NOMO-1 (cell line): ENCODE measurements around the gene RIMS3.
"Not testable (repeated sequence)": the region's sequence is repeated elsewhere in the genome, so short reads cannot be mapped to it uniquely, and the experiment has no call there.

Source experiments
- DNase-seq, 2 experiments: peaks; one replicate each; lab custom pipeline; 2025; ENCODE audit not compliant: unreplicated experiment in 2 of 2; lab: John Stamatoyannopoulos, UW

RIMS3 gene

DNA sequence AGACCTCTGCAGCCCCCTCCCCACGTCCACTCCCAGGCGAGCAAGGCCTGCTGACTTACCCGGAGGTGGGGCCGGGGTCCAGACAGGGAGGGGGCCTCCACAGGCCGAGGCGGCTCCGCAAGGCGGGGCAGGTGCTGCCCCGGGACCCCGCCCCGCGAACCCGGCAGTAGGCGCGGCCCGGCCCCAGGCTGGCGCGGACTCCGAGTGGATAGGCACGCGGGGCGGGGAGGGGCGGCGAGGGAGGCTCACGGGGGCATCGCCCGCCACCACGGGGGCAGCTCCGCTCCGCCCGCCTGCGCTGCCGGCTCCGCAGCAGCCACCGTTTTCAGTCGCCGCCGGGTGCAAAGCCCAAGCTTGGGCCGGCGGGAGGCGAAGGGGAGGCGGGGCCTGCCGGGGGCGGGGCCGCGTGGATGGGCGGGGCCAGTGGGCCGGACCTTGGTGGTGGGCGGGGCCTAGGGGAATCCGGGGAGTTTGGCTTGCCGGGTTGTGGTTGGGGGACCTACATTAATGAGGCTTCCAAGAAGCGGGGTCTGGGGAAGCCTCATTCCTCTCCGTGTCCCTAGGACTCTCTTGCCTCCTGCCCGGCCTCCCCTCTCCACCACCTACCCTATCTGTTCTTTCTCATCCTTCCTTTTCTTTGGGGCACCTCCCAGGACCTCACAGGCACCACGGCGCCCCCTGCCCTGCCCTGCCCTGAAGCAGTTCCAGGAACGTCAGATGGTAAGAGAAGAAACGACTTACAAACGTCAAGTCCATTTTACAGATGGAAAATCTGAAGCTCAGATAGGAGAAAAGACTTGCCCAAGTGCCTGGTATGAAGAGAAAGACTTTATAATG, at the start of gene RIMS3:
RIMS3 (minus strand) TSS at position 348 of the 837 bp plus-strand sequence. CDS start 23,757 bp downstream, outside the sequence.
- peak; percentile 47 to 60 for DNase-seq

DNA sequence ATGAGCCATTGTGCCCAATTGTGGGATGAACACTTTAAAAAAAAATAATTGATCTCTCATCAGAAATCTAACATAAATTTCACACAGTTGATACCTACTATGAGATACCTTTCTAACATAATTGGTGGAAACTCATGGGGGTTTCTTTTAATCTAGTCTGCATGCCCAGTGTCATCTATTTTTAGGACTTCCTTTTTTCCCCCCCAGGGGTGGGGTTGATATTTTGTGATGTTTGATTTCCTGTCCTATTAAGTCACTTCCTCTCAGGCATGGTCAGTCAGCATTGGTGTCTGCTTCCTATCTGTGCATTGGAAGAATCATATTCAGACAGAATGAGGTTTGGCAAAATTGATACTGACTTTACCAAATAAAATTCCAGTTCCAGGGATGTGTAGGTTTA, 47.5 kb upstream of the RIMS3 start:
- peak; percentile 73 to 89 for DNase-seq

DNA sequence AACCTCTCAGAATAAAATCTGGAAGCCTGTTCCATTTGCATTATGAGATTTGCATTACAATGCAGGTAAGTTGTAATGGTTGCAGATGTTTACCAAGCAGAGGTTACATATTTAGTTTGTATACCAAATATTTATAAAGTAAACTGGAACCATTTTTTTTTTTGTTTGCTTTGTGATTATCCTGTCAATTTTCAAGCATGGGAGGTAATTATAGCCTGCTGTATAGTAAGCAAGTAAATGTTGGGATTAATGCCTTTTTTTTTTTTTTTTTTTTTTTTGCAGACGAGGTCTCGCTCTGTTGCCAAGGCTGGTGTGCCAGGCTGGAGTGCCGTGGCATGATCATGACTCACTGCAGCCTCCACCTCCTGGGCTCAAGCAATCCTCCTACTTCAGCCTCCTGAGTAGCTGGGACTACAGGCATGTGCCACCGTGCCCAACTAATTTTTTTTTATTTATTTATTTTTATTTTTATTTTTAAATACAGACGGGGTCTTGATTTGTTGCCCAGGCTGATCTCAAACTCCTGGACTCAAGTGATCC, 47.0 kb upstream of the RIMS3 start:
- no peak for DNase-seq

GRCh38 chr1:40711465-40712404, 46.3 kb upstream of the RIMS3 start:
- peak in 1 of 2 experiments; percentile 10 for DNase-seq

GRCh38 chr1:40710581-40711315, 45.3 kb upstream of the RIMS3 start:
- no peak for DNase-seq

DNA sequence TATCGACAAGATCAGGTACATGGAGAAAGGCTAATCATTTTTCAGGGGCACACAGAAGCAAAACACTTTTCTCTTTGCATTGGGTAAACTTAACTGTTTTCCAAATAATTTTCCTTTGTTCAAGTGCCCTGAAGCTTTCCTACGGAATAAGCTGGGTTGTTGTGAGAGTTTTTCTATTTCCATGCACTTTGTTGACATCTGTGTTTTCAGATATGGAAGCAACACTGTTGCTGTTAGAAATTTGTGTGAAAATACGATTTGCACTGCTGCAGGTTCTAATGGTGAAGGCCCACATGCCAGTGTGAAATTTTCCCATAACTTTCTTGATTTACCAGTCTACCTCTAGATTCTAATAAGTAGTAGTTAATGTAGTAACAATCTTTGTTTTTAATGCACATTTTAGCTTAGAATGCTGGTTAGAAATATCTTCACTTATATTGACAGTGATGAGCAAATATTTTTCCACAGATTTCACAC, 44.4 kb upstream of the RIMS3 start:
- no peak for DNase-seq

- peak; percentile 86 to 97 for DNase-seq
These were observed 43.8 kb upstream of the RIMS3 start for GRCh38 chr1:40709100-40709801.

DNA sequence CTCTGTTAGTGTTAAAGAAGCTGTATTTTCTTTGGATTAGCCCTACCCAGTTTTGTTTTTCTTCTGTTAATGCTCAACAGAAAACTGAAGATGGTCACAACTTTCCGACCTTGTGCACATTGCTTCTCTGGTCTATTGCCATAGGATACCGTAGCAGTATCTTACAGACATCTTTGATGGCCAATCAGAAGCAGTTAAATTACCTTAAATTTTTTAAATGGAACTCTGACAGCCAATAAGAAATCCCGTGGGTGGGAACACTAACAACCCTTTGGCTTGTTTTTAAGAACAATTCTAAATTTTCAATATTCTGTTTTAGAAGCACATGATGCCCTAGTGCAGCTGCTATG, 43.2 kb upstream of the RIMS3 start:
- DNase-seq, result peak; percentile 60 to 85

- DNase-seq, result no peak
These were observed 41.1 kb upstream of the RIMS3 start for GRCh38 chr1:40706626-40707025.

- no peak for DNase-seq
These were observed 39.6 kb upstream of the RIMS3 start for GRCh38 chr1:40704817-40705733.

- peak in 1 of 2 experiments; percentile 11 for DNase-seq
These were observed 37.8 kb upstream of the RIMS3 start for GRCh38 chr1:40703316-40703715.

DNA sequence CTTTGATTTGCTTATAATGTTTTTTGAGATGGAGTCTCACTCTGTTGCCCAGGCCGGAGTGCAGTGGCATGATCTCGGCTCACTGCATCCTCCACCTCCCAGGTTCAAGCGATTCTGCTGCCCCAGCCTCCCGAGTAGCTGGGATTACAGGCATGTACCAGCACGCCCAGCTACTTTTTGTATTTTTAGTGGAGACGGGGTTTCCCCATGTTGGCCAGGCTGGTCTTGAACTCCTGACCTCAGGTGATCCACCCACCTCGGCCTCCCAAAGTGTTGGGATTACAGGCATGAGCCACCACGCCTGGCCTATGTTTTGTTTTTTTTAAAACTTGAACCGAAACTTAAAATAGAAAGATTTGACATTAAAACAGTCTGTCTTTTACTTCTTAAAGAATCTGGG, 37.3 kb upstream of the RIMS3 start:
- not testable (repeated sequence) for DNase-seq

- DNase-seq, result no peak
These were observed 36.2 kb upstream of the RIMS3 start for GRCh38 chr1:40701684-40702083.

GRCh38 chr1:40699787-40700186, 34.3 kb upstream of the RIMS3 start:
- no peak for DNase-seq

- no peak for DNase-seq
These were observed 32.0 kb upstream of the RIMS3 start for GRCh38 chr1:40697436-40697835.

- no peak for DNase-seq
These were observed 30.8 kb upstream of the RIMS3 start for GRCh38 chr1:40696294-40696693.

DNA sequence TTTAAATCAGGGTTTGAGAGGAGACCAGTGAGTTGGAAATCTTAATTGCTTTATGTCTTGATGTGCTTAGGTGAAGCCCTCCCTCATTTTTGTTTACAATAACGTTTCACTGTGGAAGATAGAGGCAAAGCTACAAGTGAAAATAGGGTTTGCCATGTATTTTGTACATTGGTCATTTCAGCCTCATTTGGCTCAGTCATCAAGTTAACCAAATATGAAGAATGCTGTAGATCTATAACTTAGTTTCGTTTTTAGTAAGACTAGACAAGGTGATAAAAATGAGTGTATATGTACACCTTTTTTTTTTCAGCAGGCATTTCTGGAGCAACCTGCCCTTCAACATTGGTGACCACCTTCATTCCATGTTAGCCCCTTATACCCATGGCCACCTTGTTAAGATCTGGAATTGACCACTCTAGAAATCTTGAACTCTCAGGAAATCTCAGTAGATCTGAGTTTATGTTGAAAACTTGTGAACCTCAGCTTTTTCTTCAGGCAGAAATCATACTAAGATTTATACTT, 28.9 kb upstream of the RIMS3 start:
- no peak for DNase-seq

DNA sequence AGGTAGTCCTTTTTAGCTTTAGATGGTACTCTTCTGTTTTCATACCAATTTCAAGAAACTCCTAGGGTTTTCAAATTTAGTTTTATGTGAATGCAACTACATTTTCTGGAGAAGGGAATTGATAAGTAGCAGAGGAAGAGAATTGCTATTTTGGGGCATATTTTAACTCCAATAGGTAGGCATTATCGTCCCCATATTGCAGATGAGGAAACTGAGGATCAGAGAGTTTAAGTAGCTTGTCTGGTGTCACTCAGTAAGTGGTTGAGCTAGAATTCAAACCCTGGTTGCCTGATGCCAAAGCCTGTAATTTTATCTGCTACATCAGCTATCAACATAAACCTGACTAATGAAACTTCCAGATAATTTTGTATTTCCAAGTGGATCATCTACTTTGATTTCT, 27.9 kb upstream of the RIMS3 start:
- DNase-seq, result no peak
